Glutamatergic neuron (in vitro differentiated cells): ENCODE results near the gene DOCK9. TPM values are rescaled to one million over a fixed set of nuclear protein-coding genes. Genes with fewer than 3 reads are reported as not detected.

Experiments used
- DNase-seq: peaks from one replicate; pipeline ENCODE4 v3.0.0; 2022
- H3K27ac Mint-ChIP-seq: one replicate; pipeline ENCODE4 v1.8.0; 2020; ENCODE audit warnings: mild to moderate bottlenecking, mixed read lengths, inconsistent platforms; ENCODE audit not compliant: unreplicated experiment
- H3K27me3 Mint-ChIP-seq: one replicate; pipeline ENCODE4 v1.8.0; 2020; ENCODE audit warnings: mild to moderate bottlenecking, moderate library complexity, mixed read lengths, inconsistent platforms; ENCODE audit not compliant: unreplicated experiment
- H3K36me3 Mint-ChIP-seq: one replicate; pipeline ENCODE4 v1.8.0; 2020; ENCODE audit warnings: mild to moderate bottlenecking, mixed read lengths, inconsistent platforms; ENCODE audit not compliant: unreplicated experiment
- H3K4me1 Mint-ChIP-seq: one replicate; pipeline ENCODE4 v1.8.0; 2020; ENCODE audit warnings: mild to moderate bottlenecking, low read depth, mixed read lengths, inconsistent platforms; ENCODE audit not compliant: unreplicated experiment
- H3K4me3 Mint-ChIP-seq: one replicate; pipeline ENCODE4 v1.8.0; 2020; ENCODE audit warnings: mild to moderate bottlenecking, mixed read lengths, inconsistent platforms; ENCODE audit not compliant: unreplicated experiment
- H3K9me3 Mint-ChIP-seq: one replicate; pipeline ENCODE4 v1.8.0; 2020; ENCODE audit warnings: mild to moderate bottlenecking, moderate library complexity, mixed read lengths, inconsistent platforms; ENCODE audit not compliant: unreplicated experiment
- CTCF ChIP-seq: fragments of 200-600 bp; sonication (generic); IDR thresholded peaks from one replicate; pipeline ENCODE4 v1.5.0; 2021; ENCODE audit not compliant: partially characterized antibody, unreplicated experiment
- total RNA-seq: library from RNA; stranded (reverse); fragmentation: NEBNext Ultra II Directional; extraction: Animal tissue kit (Norgen Biotek cat#: 25700); gene quantifications from one replicate; pipeline ENCODE4 v1.2.1, GENCODE V29; 2021; ENCODE audit not compliant: unreplicated experiment

The DOCK9 gene
- total RNA-seq, 1 donor from 2014 or later: 4.5 TPM

DNA sequence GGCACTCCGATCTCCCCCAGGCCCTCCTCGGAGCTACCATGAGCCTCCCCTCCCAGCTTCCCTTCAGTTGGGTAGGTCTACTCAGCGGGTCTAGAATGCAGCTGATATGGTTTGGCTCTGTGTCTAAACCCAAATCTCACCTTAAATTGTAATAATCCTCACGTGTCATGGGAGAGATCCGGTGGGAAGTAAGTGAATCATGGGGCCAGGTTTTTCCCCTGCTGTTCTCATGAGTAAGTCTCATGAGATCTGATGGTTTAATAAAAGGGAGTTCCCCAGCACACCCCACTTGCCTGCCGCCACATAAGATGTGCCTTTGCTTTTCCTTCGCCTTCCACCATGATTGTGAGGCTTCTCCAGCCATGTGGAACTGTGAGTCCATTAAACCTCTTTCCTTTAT, 14.5 kb upstream of the DOCK9 start:
- DNase-seq: no peak
- no peak overlapping the region for H3K4me3 Mint-ChIP-seq
- H3K9me3 Mint-ChIP-seq: peaks cover 1% of the 10 kb centered on the region
- no peak overlapping the region for H3K27ac Mint-ChIP-seq
- no peak for TF ChIP-seq CTCF
- no peaks in the 10 kb centered on the region for H3K36me3 Mint-ChIP-seq
- no peaks in the 10 kb centered on the region for H3K4me1 Mint-ChIP-seq
- H3K27me3 Mint-ChIP-seq: no peaks in the 10 kb centered on the region

DNA sequence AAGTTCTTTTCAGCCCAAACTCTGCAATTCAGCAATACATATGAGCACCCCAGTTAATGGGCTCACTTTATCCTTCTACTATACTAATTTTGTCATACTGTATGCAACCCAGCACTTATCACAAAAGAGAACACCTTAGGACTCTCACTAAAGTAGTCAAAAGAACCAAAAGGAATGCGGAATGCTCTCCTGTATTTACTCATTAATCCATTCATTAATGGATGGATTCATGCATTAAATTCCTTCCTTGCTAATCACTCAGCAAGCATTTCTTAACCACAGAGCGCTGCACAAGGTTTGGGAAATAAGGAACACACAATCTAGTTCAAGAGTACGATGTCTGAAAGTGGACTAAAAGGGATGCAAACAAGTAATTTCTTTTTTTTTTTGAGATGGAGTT, 12.8 kb upstream of the DOCK9 start:
- H3K27me3 Mint-ChIP-seq: no peaks in the 10 kb centered on the region
- no peak overlapping the region for H3K4me3 Mint-ChIP-seq
- no peak for TF ChIP-seq CTCF
- DNase-seq: no peak
- H3K27ac Mint-ChIP-seq: no peak overlapping the region
- no peaks in the 10 kb centered on the region for H3K36me3 Mint-ChIP-seq
- peaks cover 1% of the 10 kb centered on the region for H3K9me3 Mint-ChIP-seq
- H3K4me1 Mint-ChIP-seq: no peaks in the 10 kb centered on the region

- H3K4me1 Mint-ChIP-seq: no peaks in the 10 kb centered on the region
- no peak for TF ChIP-seq CTCF
- no peak for DNase-seq
- H3K4me3 Mint-ChIP-seq: no peak overlapping the region
- no peaks in the 10 kb centered on the region for H3K36me3 Mint-ChIP-seq
- no peaks in the 10 kb centered on the region for H3K9me3 Mint-ChIP-seq
- no peak overlapping the region for H3K27ac Mint-ChIP-seq
- H3K27me3 Mint-ChIP-seq: no peaks in the 10 kb centered on the region
Measured at GRCh38 chr13:98989469-98990235, 11.8 kb upstream of the DOCK9 start.

DNA sequence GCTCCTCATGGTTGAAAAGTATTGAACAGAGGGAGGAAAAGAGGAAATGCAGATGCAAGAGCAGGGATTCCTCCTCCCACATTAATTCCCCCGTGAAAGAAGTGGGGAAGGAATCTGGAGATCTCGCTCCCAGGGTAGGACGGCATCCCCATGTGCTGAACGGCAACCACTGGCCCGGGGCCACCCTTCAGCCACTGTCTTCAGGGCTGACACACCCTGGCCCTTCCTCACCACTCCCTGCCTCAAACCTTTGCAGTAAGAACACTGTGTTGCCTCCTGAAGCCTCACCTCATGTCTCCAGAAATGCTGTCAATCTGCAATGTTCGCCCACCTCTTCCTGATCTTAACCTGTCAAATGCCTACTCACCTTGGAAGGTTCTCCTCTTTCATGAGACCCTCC, 10.9 kb upstream of the DOCK9 start:
- no peak for DNase-seq

More for the DNA sequence above, 10.9 kb upstream of the DOCK9 start:
- Mint-ChIP-seq H3K27ac (no peak overlapping the region), H3K27me3 (no peaks in the 10 kb centered on the region), H3K36me3 (no peaks in the 10 kb centered on the region), H3K9me3 (no peaks in the 10 kb centered on the region), H3K4me3 (no peak overlapping the region), H3K4me1 (no peaks in the 10 kb centered on the region)
- no peak for TF ChIP-seq CTCF
